ENCODE measurements around the gene ZNF362.

The ZNF362 gene

DNA sequence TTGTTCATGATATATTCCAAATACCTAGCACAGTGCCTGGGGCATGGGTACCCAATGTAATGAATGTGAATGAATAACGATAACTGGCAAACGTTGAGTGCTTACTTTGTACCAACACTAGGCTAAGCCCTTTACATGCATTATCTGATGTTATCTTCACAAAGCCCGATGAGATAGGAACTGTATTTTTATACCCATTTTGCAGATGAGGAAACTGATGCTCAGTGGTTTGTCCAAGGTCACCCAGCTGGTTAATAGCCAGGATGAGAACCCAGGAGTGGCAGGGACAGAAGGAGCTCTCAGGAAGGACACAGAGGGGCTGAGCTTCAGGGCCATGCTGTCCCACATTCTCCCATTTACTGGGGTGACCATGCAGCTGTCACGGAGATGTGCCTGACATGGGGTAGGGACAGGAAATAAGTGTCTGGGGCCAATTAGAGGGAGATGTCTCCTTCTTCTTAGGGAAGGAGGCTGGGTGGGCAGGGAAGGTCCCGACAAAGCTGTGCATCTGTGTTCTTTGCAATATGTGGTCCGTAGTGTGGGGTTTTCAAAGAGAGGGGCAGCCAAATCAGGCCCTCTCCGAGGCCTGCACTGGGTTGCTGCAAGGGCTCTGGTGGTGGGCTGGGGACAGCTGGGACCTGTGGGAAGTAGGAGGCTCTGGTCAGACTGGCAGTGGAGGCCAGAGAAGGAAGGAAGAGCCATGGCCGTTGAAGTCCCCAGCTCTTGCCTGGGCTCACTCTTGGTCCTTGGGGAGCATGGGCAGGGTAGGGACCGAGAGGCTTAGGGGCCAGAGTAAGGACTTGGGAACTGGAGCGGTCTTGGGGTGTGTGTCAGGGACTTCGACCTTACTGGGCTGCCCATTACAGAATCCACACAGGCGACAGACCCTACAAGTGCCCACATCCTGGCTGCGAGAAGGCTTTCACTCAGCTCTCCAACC lies 38.0 kb downstream of the ZNF362 start:
- no peak overlapping the region for H3K4me3 ChIP-seq (ENCODE audit: low read depth, low read length)
- TF ChIP-seq, protein P1, sequence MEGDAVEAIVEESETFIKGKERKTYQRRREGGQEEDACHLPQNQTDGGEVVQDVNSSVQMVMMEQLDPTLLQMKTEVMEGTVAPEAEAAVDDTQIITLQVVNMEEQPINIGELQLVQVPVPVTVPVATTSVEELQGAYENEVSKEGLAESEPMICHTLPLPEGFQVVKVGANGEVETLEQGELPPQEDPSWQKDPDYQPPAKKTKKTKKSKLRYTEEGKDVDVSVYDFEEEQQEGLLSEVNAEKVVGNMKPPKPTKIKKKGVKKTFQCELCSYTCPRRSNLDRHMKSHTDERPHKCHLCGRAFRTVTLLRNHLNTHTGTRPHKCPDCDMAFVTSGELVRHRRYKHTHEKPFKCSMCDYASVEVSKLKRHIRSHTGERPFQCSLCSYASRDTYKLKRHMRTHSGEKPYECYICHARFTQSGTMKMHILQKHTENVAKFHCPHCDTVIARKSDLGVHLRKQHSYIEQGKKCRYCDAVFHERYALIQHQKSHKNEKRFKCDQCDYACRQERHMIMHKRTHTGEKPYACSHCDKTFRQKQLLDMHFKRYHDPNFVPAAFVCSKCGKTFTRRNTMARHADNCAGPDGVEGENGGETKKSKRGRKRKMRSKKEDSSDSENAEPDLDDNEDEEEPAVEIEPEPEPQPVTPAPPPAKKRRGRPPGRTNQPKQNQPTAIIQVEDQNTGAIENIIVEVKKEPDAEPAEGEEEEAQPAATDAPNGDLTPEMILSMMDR (IDR thresholded peaks at IDR 0.05; ENCODE audit: low read depth, low read length, missing control alignments), result no peak
- no peak for DNase-seq (ENCODE audit: low read depth)

DNA sequence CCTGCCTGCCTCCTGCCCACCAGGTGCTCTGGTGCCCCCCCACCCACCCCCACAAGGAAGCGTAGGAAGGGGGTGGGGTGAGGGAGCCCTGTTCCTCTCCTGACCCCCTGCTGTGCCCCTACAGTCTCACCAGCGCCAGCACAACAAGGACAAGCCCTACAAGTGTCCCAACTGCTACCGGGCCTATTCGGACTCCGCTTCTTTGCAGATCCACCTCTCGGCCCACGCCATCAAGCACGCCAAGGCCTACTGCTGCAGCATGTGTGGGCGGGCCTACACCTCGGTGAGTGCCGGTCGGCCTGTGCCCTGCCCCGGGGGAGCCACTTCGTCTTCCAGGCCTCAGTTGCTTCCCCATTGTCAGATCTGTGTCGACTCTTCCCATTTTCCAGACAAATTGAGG lies 38.7 kb downstream of the ZNF362 start:
- H3K4me3 ChIP-seq (ENCODE audit: low read depth, low read length), result no peak overlapping the region
- TF ChIP-seq, protein P1 (IDR thresholded peaks at IDR 0.05; ENCODE audit: low read depth, low read length, missing control alignments), result no peak
- no peak for DNase-seq (ENCODE audit: low read depth)

DNA sequence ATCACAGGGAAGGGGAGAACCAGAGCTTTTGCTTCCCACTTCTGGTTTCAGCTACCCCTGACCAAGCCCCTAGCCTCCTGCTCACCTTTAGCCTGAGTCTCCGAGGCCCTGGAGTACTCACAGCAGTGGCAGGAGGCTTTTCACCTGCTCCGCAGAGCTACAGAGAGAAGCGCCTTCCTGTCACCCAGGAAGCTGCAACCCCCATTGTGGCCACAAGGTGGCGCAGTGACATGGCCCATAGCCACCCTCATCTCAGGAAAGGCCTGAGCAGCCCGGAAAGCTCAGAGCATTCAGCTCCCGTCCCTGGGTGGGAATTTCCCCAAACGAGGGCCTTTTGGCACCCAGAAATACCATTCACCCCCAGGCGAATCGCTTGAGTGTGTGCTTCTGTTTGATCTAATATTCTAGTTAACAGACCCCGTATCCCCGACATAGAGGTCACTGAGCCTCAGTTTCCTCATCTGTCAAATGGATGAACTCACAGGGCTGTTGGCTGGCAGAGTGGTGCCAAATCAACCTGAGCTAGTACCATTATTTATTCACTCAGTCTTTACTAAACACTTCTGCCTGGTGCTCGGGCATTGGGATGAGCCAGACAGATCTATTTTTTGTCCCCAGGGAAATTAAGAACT lies 39.3 kb downstream of the ZNF362 start:
- TF ChIP-seq, protein P1 (IDR thresholded peaks at IDR 0.05; ENCODE audit: low read depth, low read length, missing control alignments), result peak; percentile 98
- peak; percentile 30 for DNase-seq (ENCODE audit: low read depth)
- no peak overlapping the region for H3K4me3 ChIP-seq (ENCODE audit: low read depth, low read length)

DNA sequence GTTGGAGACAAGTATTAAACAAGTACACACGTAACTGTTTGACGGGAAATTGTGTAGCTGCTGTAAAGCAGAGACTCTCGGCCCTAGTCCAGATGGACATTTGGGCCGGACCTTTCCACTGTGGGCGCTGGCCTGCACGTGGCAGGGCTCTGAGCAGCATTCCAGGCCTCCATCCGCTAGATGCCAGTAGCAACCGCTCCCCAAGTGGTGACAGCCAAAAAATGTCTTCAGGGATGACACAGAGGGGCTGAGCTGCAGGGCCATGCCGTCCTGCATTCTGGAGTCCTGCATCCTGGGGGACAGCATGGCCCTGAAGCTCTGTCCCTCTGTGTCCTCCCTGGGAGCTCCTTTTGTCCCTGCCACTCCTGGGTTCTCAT lies 39.8 kb downstream of the ZNF362 start:
- DNase-seq (ENCODE audit: low read depth), result no peak
- H3K4me3 ChIP-seq (ENCODE audit: low read depth, low read length), result no peak overlapping the region
- TF ChIP-seq, protein P1 (IDR thresholded peaks at IDR 0.05; ENCODE audit: low read depth, low read length, missing control alignments), result no peak

DNA sequence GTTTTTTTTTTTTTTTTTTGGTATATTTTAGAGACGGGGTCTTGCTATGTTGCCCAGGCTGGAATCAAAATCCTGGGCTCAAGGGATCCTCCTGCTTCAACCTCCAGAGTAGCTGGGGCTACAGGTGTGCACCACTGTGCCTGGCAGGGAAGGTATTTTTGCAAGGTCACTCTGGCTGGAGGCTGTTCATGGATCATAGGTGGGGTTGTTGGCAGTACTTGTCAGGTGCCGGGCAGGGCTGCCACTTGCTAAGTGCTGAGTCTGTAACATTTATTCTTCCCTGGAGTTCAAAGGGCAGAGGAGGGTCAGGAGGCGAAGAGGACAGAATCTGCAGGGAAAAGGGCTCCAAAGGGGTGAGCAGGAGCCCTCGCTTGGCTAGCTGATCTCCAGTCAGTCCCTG lies 40.5 kb downstream of the ZNF362 start:
- TF ChIP-seq, protein P1 (IDR thresholded peaks at IDR 0.05; ENCODE audit: low read depth, low read length, missing control alignments), result no peak
- H3K4me3 ChIP-seq (ENCODE audit: low read depth, low read length), result no peak overlapping the region
- no peak for DNase-seq (ENCODE audit: low read depth)

DNA sequence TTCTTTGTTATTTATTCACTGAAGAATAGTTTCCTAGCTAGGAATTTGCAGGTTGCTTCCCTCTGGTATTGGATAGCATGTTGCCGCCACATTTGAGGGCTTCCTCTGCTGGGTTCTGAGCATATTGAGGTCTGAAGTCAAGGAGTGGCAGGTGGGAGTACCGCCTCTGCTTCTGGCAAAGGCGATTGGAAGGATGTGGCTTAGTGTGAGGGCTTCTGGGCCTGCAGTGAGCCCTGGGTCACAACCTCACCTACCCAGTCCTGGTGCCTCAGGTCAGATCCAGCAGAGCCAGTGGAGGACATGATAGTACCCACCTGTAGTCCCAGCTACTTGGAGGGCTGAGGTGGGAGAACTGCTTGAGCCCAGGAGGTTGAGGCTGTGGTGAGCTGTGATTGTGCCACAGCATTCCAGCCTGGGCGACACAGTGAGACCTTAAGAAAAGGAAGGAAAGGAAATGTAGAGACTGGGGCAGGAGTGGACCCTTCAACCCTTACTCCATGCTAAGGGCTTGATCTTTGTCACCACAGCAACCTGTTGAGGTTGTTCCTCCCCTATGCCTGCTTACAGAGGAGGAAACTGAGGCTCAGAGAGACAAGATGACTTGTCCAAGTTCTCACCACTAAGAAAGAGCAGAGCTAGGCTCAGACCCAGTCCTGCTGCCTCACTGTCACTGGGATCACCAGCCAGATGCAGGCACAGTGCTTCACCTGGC lies 41.8 kb downstream of the ZNF362 start:
- TF ChIP-seq, protein P1 (IDR thresholded peaks at IDR 0.05; ENCODE audit: low read depth, low read length, missing control alignments), result no peak
- no peak for DNase-seq (ENCODE audit: low read depth)

More for the DNA sequence above, 41.8 kb downstream of the ZNF362 start:
- no peak overlapping the region for H3K4me3 ChIP-seq (ENCODE audit: low read depth, low read length)
